Ishikawa (cell line): ENCODE measurements around the gene KRTAP5-10.

Experiments
- CEBPB ChIP-seq: IDR thresholded peaks from 2 replicates; pipeline ENCODE4 v1.6.1; 2012
- CREB1 ChIP-seq: IDR thresholded peaks from 2 replicates; pipeline ENCODE4 v1.6.1; 2012; ENCODE audit warnings: low read depth
- EP300 ChIP-seq: IDR thresholded peaks from 2 replicates; pipeline ENCODE4 v1.6.1; 2012; ENCODE audit warnings: borderline replicate concordance
- MAX ChIP-seq: IDR thresholded peaks from 2 replicates; pipeline ENCODE4 v1.6.1; 2012
- RAD21 ChIP-seq: IDR thresholded peaks from 2 replicates; pipeline ENCODE4 v1.6.1; 2012; ENCODE audit warnings: low read depth
- TAF1 ChIP-seq: IDR thresholded peaks from 2 replicates; pipeline ENCODE4 v1.6.1; 2012; ENCODE audit warnings: low read depth, mild to moderate bottlenecking
- TEAD4 ChIP-seq: IDR thresholded peaks from 2 replicates; pipeline ENCODE4 v1.6.1; 2012
- USF1 ChIP-seq: IDR thresholded peaks from 2 replicates; pipeline ENCODE4 v1.6.1; 2012
- YY1 ChIP-seq: IDR thresholded peaks from 2 replicates; pipeline ENCODE4 v1.6.1; 2012; ENCODE audit warnings: low read depth

GRCh38 chr11:71566081-71566620 lies 788 bp downstream of the KRTAP5-10 start:
- TF ChIP-seq MAX, result no peak
- no peak for TF ChIP-seq RAD21
- no peak for TF ChIP-seq EP300
- TF ChIP-seq TEAD4, result no peak
- no peak for TF ChIP-seq CEBPB
- TF ChIP-seq TAF1, result no peak
- no peak for TF ChIP-seq CREB1
- no peak for TF ChIP-seq USF1
- TF ChIP-seq YY1, result no peak
